GM18873 (cell line): Measurements from ENCODE around the gene WDR75.
A peak's percentile ranks its signal among the peaks of the same experiment; 100 is the strongest.
"Not testable (repeated sequence)": the region's sequence is repeated elsewhere in the genome, so short reads cannot be mapped to it uniquely, and the experiment has no call there.

Source experiments
- ATAC-seq: cut with Tn5 transposase; IDR thresholded peaks from one replicate; pipeline ENCODE4 v1.9.1; 2021; ENCODE audit warnings: mild to moderate bottlenecking, moderate library complexity, moderate number of reproducible peaks; ENCODE audit not compliant: unreplicated experiment, low FRiP score

WDR75 gene

DNA sequence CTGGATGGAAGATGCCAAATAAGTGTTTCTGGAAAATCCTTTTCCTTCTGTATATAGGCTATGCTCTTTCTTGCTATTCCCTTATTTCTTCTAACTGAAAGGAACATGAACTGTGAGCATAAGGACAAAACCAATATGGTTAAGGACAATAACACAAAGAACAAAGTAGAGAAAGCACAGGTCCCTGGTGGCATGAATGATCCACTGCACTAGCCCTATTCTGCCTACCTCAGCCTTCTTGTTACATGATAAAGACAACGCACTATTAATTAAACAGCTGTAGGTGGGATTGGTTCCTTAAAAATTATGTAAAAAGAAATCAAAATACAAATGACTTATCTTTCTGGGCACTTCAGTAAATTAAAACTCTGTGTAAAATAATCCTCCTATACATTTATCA is 1.9 kb upstream of the WDR75 start:
- no peak for ATAC-seq

DNA sequence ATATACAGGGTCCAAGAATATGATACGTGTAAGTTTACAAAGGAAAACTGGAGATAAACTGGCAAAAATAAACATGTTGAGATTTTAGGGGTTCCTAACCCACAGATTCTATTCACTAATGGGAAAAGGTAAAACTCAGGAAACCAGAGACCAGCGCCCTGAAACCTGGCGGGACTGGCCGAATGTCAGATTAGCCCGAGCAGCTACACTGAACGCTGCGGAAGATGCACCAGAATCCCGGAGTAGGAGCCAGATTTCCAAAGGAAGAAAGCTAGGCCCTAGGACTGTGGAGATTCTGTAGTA is 679 bp upstream of the WDR75 start:
- ATAC-seq, result peak; percentile 29

DNA sequence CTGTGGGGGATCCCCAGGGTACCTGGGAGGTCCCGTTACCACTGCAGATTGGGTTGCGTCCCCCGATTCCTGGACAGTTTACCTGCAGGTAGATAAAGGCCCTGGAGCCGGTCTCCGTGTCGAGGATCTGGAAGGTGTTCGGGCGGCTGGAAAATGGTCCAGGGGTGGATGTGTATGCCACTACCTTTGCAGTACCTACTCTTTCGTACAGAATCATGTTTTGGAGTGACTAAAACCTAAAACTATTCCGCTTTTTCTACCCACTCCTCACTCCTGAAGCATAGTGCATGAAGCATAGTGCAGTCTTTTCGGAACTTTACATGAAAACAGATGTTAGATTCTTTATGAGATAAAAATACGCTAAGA is 418 bp downstream of the WDR75 start:
- no peak for ATAC-seq

DNA sequence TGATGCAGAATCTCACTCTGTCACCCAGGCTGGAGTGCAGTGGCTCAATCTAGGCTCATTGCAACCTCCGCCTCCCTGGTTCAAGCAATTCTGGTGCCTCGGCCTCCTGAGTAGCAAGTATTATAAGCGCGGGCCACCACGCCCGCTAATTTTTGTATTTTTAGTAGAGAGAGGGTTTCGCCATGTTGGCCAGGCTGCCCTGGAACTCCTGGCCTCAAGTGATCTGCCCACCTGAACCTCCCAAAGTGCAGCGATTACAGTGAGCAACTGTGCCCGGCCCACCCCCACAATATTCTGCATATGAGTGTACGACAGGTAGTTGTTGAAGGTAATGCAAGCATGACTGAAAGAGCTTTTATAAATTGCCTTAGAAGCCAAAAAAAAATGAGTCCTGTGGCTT is 1.2 kb downstream of the WDR75 start:
- no peak for ATAC-seq

DNA sequence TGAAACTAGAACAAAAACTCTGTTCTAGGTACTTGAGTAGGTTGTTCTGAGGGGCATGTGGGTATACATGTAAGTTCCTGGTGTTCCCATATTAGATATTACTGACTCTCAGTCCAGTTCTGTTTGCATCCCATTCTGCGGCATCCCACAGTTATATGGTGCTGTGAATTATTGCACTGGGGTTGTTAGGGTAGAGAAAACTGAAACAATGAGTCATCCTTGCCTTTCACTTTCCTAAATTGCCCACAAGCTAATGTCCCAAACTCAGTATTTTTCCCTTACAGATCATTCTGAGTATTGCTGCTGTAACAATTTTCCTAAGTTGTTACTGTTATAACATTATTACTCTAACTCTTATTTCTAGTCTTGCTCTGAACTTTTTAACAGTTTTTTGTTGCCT is 3.0 kb downstream of the WDR75 start:
- ATAC-seq, result peak; percentile 24

DNA sequence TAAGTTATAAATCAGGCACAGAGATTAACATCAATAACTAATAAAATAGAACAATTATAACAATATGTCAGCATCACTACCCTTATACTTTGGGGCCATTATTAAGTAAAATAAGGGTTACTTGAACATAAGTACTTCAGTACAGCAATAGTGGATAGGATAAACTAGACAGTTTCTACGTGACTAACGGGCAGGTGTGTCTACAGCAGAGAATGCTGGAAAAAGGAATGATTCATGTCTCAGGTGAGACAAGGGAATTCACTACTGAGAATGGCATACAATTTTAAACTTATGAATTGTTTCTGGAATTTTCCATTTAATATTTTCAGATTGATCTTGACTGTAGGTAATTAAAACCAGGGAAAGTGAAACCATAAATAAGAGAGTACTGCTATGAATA is 5.5 kb downstream of the WDR75 start:
- ATAC-seq, result no peak

DNA sequence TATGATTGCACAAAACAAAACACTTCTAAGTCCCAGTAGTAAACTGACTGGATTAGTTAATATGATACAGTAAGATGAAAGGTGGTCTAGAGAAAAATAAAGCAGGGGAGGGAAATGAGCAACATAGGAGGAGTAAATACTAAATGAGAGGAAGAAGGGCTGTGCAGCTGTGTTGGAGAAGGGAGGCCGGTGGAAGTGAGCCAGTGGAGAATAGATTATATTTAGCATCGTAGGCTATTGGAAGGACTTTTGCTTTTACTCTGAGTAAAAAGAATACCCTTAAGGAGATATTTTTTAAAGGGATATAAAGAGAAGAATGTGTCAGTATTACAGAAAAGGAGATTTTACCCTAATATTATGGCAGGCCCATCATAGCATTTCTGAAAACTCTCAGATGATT is 12.7 kb downstream of the WDR75 start:
- no peak for ATAC-seq

DNA sequence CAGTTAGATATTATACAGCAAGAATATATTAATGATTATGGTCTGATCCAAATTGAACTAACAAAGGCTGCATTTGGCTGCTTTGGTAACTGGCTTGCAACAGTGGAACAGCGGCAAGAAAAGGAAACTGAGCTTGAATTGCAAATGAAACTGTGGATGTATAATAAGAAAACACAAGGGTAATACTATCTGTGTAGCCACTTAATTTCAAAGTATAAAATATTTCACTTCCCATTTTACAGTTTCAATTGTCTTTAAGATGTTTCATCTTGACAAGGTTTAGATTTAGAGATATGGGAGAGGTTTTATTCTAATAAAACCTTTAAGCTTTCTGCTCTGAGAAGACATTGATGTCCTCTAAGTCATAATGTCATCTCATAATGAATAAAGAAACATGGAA is 23.8 kb downstream of the WDR75 start:
- no peak for ATAC-seq

DNA sequence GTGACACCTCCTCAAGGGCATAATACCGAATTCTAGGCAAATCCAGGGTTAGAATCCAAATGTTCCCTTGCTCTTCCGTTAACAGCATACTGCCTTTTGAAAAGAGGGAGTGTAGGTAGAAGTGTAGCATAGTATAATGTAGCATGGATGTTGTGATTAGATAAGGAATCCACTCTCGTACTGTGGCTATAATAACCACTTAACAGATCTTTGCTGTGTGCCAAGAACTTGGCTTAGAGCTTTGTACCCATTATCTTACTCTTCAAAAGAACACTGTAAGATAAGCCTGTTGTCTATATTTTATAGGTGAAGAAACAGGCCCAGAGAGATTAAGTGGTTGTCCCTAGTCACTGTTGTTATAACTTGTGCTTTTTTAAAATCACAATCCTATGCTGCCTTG is 24.2 kb downstream of the WDR75 start:
- no peak for ATAC-seq

DNA sequence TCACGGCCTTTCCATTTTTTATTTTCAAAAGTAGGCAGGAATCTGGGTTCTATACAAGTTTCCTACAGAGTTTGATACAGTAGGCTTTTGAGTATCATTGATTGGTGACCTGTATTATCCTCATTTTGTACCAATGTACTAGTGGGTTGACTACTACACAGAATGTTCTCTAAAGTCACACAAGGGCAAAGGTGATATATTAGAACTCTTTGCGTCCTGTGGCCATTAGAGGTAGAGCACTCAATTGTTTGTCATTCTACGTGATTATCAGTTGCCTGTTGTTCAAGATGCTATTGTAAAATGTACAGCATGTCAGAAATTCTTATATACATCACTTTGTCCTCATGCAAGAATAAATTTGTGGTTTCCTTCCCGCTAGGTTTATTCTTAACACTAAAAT is 24.8 kb downstream of the WDR75 start:
- ATAC-seq, result no peak

DNA sequence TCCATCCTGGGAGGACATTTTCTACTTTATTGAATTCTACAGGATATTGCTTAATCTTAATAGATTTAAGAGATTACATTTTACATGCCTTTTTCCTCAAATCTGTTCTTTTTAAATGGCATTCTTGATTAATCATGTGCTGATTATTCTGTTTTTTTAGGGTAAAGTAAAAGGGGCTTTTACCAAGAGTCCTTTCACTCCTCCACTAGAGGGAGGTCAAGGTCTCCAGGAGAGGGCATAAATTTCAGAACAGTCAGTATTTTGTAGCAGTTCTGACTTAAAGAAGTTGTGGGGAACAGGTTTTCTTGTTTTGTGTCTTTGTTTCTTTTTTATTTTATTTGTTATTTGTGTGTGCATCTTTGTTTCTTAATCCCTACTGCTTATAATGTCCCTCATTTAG is 25.4 kb downstream of the WDR75 start:
- ATAC-seq, result no peak

DNA sequence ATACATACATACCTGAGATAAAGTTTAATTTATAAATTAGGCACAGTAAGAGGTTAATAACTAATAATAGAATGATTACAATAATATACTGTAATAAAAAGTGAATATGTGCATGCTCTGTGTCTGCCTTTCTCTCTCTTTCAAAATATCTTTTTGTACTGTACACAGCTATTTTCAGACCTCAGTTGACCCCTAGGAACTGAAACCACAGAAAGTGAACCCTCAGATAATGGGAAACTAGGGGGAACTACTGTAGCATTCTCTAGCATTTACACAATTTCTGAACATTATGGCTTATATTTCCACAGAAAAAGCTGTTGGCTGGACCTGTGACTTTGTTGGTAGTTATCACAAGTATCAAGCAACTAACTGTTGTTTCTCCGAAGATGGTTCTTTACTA is 25.9 kb downstream of the WDR75 start:
- ATAC-seq, result no peak

DNA sequence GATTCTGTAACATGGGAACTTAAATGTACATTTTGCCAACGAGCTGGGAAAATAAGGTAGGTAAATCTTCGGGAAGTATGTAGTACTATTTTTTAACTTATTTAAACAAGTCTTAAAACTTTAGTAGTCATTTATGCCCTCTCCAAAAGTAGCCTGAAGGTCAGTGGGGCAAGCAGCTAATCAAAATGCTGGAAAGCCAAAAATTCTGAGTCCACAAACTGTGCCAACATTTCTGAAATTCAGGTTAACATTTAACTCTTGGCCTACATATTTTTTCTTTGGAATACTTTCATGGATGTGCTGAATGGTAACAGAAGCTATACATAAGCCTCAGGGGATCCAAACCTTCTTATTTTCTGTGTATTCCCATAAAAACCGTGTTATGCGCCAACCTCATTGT is 26.3 kb downstream of the WDR75 start:
- ATAC-seq, result no peak

DNA sequence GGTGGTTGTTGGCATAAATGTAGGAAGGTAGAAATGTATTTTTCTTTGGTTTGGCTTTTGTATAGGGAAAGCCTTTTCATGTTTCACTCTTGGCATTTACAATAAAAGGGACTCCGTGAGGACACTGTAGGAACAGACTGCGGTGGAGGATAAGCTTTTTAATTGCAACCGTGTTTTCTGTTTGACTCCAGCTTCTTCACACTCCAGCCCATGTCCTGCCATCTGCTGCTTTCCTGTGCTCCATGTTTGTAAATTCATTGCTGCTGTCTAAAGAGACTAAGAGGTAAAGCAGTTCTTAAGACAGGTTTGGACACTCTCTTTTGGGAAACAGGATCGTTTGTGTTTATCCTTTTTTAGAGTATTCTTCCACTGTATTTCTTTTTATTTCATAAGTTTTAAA is 33.3 kb downstream of the WDR75 start:
- ATAC-seq, result no peak

DNA sequence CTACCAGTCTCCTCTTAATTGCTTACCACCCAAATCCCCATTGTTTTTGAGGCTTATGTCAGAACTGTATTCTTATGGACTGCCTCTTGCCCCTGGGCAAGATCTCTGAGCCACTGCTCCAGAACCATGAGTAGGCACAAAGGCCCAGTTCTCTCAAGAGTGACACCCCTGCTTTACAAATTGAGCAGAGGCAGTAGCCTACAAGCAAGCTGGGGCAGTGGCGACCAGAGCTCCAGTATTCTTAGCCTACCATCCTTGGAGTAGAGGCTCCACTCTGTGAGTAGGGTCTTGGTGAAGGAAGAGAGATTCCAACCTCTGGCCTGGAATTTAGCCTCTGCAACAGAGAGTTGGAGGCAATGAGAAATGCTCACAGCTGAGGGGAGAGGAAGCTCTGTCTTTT is 36.5 kb downstream of the WDR75 start:
- ATAC-seq, result no peak

DNA sequence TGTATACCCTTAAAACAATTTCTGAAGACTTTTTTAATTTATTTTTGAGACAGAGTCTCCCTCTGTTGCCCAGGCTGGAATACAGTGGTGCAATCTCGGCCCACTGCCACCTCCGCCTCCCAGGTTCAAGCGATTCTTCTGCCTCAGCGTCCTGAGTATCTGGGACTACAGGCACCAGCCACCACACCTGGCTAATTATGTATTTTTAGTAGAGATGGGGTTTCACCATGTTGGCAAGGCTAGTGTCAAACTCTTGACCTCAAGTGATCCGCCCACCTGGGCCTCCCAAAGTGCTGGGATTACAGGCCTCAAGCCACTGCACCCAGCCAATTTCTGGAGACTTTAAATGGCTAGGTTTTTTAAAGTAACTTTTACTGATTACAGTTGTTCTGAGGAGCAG is 37.0 kb downstream of the WDR75 start:
- ATAC-seq, result not testable (repeated sequence)

DNA sequence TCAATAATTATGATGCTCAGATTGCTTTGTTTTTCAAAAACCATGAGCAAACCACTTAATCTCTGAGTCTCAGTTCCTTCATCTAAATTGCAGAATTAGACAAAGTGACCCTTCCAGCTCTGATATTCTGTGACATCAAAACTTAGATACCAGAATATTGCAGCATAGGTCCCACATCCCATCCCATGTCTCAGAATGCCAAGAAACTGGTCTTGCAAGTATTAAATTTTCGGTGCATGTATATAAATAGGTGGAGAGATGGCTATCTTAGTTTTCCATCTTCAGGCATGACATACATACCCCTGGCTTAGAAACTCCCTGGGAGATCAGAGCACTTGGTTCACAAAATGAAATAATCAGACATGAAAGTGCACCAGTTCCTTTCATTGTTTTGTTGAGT is 39.8 kb downstream of the WDR75 start:
- ATAC-seq, result no peak

DNA sequence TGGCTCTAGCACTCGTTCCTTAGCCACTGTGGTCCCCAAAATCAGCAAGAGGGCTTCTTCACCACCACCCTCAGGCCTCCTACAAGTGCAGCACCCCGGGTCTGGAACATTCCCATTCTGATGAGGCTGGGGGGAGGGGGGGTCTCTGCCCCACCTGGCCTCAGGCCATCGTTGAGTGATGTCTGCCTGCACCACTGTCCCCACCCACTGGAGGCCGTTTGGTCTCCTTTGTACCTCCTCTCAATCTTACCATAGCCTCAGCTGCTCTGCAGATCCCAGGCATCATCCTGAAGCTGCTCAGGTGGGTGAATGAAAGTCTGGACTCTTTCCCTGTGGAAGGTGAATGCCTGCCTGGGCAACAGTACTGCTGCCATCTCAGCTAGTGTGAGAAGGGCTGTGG is 42.3 kb downstream of the WDR75 start:
- ATAC-seq, result no peak

DNA sequence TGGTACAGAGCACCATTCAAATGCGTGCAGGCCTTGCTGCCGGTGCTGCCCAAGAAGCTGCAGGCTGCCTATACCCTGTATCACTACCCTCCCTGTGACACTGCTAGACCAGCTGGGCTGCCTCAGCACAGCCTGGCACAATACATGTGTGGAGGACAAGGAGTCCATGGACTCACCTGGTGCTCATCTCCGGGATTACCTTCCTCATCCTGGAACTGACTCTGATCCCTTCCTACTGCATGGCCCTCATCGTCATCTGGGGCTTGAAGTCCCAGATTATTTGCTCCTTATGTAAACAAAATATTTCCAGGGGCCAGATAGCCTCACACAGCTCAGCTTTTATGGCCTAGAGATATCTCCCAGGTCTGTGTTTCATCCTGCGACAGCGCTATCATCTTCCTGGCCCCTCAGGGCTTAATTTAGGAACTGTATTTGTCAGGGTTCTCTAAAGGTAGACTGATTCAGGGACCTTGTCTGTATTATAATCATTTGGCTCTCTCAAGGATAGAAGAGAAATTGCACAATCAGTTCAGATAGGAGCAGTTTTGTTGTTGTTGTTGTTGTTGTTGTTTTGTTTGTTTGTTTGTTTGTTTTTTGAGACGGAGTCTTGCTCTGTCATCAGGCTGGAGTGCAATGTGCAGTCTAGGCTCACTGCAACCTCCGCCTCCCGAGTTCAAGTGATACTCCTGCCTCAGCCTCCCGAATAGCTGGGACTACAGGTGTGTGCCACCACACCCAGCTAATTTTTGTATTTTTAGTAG is 42.9 kb downstream of the WDR75 start:
- ATAC-seq, result no peak

DNA sequence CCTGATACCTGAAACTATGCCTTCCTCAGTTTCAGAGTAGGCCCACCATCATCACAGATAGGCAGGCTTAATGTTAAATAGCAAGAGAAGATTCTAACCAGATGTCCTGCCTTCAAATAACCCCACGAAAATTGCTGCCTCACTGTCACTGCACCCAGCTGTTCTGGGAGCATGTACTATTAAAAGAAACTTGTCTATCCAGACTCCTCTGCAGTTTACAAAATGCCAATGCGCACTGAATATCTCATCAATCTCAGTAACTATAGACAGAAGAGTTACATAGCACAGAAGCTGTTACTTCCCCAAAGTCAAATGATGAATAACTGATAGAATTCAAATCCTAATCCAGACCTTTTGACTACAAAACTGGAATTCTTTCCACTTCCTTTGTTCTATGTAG is 43.9 kb downstream of the WDR75 start:
- no peak for ATAC-seq

DNA sequence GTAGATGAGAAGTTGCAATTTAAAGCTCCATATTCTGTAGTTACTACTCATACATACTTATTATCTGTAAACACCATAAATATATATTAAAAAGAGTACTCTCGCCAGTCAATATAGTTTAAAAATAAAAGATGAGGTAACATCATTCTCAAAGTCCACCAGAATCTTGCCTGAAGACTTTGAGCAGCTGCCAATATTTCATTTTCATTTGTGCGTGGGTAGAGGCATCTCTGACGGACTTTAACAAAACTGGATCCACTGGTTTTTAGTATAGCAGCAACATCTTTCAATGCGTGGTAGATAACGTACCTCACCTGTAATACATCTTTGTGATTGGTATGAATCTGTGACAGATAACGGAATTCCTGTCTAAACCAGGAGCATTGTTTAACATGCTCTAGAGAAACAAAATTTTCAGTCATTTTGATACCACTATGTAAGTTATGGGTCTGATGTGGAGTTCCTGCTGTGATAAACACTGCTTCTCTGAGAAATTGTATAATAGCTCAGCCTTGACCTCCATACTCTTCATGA is 45.0 kb downstream of the WDR75 start:
- no peak for ATAC-seq

DNA sequence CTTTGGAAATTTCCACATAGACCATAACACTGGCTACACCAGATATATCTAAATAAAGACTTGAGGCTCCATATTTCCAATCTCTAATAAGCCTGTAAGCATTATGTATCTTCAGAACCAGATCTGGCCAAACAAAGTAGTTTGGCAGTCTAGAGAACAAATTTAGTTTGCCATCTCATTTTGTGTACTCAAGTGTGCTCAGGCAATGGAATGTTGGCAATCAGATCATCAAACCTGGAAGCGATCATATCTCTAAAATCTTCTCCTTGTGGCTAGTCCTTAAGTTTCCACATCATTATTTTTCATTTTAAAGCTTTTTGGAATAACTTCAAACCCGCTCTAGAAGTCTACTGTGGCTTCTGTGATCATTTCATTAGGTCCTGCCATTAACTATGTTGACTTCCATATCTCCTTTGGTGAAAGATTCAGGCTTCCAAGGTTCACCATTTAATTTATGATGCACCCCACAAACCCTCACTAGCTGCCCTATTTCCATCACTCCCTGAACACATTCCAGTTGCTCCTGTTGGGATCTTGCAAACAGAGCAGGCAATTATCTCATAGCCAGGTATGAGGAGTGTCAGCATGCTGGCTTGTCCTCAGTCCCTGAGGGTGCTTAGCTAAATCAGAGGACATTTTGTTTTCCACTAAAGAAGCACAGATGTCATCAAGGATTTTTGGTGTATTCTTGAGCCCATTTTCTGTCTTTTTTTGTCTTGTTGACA is 46.2 kb downstream of the WDR75 start:
- no peak for ATAC-seq

DNA sequence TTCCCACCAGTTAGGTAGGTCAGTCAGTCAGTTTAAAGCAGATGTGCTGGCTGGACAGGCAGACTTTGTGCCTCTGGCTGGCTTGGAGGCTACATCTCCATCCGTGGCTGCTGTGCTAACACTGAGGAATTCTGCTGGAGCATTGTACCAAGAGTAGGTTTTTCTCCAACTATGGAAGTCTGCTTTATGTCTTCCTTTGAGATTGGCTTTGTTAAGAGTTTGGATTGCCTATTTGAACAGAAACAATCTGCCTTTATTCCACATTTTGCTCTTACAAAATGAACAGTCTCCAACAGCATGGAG is 46.7 kb downstream of the WDR75 start:
- no peak for ATAC-seq
